GM21423 (cell line): ENCODE data around the gene HOXB6.

ENCODE experiments used
- ATAC-seq: cut with Tn5 transposase; IDR thresholded peaks from one replicate; pipeline ENCODE4 v1.9.1; 2021; ENCODE audit warnings: mild to moderate bottlenecking, moderate library complexity; ENCODE audit not compliant: unreplicated experiment

HOXB6 gene

GRCh38 chr17:48611213-48611612 is 6.4 kb upstream of the HOXB6 start:
- no peak for ATAC-seq

- ATAC-seq, result no peak
These were observed 5.8 kb upstream of the HOXB6 start, which contains the start of gene HOXB7 for GRCh38 chr17:48610282-48611211. Gene HOXB7 (minus strand): TSS chr17:48611017. CDS start chr17:48610918, 99 bp downstream.

- no peak for ATAC-seq
These were observed 5.0 kb upstream of the HOXB6 start for GRCh38 chr17:48609759-48610281.

GRCh38 chr17:48609033-48609432 is 4.2 kb upstream of the HOXB6 start:
- ATAC-seq, result no peak

- no peak for ATAC-seq
These were observed 3.7 kb upstream of the HOXB6 start for GRCh38 chr17:48608494-48608834.

- no peak for ATAC-seq
These were observed 2.3 kb upstream of the HOXB6 start for GRCh38 chr17:48606892-48607614.

GRCh38 chr17:48605991-48606891 is 1.5 kb upstream of the HOXB6 start:
- no peak for ATAC-seq

GRCh38 chr17:48605409-48605919 is 678 bp upstream of the HOXB6 start:
- no peak for ATAC-seq

- no peak for ATAC-seq
These were observed 622 bp downstream of the HOXB6 start for GRCh38 chr17:48603959-48604769.

GRCh38 chr17:48601539-48602425 is 3.0 kb downstream of the HOXB6 start:
- no peak for ATAC-seq

GRCh38 chr17:48601207-48601538 is 3.6 kb downstream of the HOXB6 start:
- ATAC-seq, result no peak

GRCh38 chr17:48600244-48601098 is 4.3 kb downstream of the HOXB6 start:
- ATAC-seq, result no peak

GRCh38 chr17:48599354-48599753 is 5.4 kb downstream of the HOXB6 start:
- no peak for ATAC-seq

- ATAC-seq, result no peak
These were observed 6.0 kb downstream of the HOXB6 start for GRCh38 chr17:48598736-48599135.

GRCh38 chr17:48597778-48598631 is 6.8 kb downstream of the HOXB6 start:
- no peak for ATAC-seq

GRCh38 chr17:48597528-48597777 is 7.3 kb downstream of the HOXB6 start:
- ATAC-seq, result no peak
